Fibroblast of lung (primary cell): ENCODE measurements around the gene RAB5IF. TPM values are rescaled to one million over a fixed set of nuclear protein-coding genes. Genes with fewer than 3 reads are reported as not detected.

Experiments used
- DNase-seq, 2 donors: peaks; one replicate each; pipeline versions ENCODE4 v3.0.0 to v3.0.0-alpha.2; 2010; ENCODE audit warnings: low read depth in 2 of 2
- H2AFZ ChIP-seq: 2 replicates; pipeline ENCODE4 v1.5.1; 2012; ENCODE audit warnings: low read length, control low read depth, inconsistent platforms
- H3K27ac ChIP-seq: 2 replicates; pipeline ENCODE4 v1.5.1; 2011; ENCODE audit warnings: low read length, control low read depth; ENCODE audit not compliant: insufficient read depth
- H3K27me3 ChIP-seq: 2 replicates; pipeline ENCODE4 v1.5.1; 2011; ENCODE audit warnings: mild to moderate bottlenecking, low read length; ENCODE audit not compliant: control insufficient read depth, insufficient read depth
- H3K36me3 ChIP-seq: 2 replicates; pipeline ENCODE4 v1.5.1; 2011; ENCODE audit warnings: low read length; ENCODE audit not compliant: control insufficient read depth, insufficient read depth
- H3K4me1 ChIP-seq: 2 replicates; pipeline ENCODE4 v1.5.1; 2011; ENCODE audit warnings: low read length; ENCODE audit not compliant: control insufficient read depth, insufficient read depth; ENCODE audit errors: extremely low read depth
- H3K4me2 ChIP-seq: 2 replicates; pipeline ENCODE4 v1.5.1; 2011; ENCODE audit warnings: low read length, control low read depth; ENCODE audit not compliant: insufficient read depth; ENCODE audit errors: extremely low read depth
- H3K4me3 ChIP-seq, 4 experiments: fragments of 200-600 bp in 1 of 4; sonication (generic) in 1 of 4; replicated peaks in 1 of 4; 2 replicates each; pipeline ENCODE4 v1.5.1; 2011 to 2016; ENCODE audit warnings: low read length in 4 of 4, low read depth in 3 of 4, mild to moderate bottlenecking in 3 of 4, control low read depth in 2 of 4, inconsistent platforms in 1 of 4, mixed read lengths in 1 of 4; ENCODE audit not compliant: insufficient read depth in 1 of 4; ENCODE audit errors: control extremely low read depth in 1 of 4
- H3K79me2 ChIP-seq: 2 replicates; pipeline ENCODE4 v1.5.1; 2012; ENCODE audit warnings: mild to moderate bottlenecking, low read length, inconsistent platforms; ENCODE audit not compliant: control insufficient read depth, insufficient read depth
- H3K9ac ChIP-seq: 2 replicates; pipeline ENCODE4 v1.5.1; 2011; ENCODE audit warnings: mild to moderate bottlenecking, low read length, control low read depth; ENCODE audit not compliant: insufficient read depth
- H3K9me3 ChIP-seq: 2 replicates; pipeline ENCODE4 v1.5.1; 2012; ENCODE audit warnings: low read depth, low read length; ENCODE audit not compliant: control insufficient read depth, insufficient read depth
- H4K20me1 ChIP-seq: 2 replicates; pipeline ENCODE4 v1.5.1; 2011; ENCODE audit warnings: low read length; ENCODE audit not compliant: control insufficient read depth, insufficient read depth; ENCODE audit errors: extremely low read depth
- CTCF ChIP-seq, 2 donors: IDR thresholded peaks in 1 of 2; conservative IDR thresholded peaks in 1 of 2; 1 replicate in 1 of 2; 2 replicates in 1 of 2; pipeline ENCODE4 v1.5.1; 2011 to 2012; ENCODE audit warnings: low read length in 2 of 2, control low read depth in 1 of 2, inconsistent platforms in 1 of 2, low read depth in 1 of 2, mild to moderate bottlenecking in 1 of 2
- EZH2 ChIP-seq: IDR thresholded peaks from 2 replicates; pipeline ENCODE4 v1.5.1; 2012; ENCODE audit warnings: low read length, control low read depth, mild to moderate bottlenecking; ENCODE audit errors: missing control alignments
- polyA plus RNA-seq, 2 donors: library from polyadenylated mRNA; depleted of rRNA in 1 of 2; stranded (reverse) in 1 of 2; unstranded in 1 of 2; fragments of >200 nt; gene quantifications; 2 replicates each; pipeline ENCODE4 v1.2.1, GENCODE V29; 2011 to 2012; ENCODE audit warnings: missing spikeins in 1 of 2
- total RNA-seq: library from RNA; depleted of rRNA; stranded (reverse); fragments of >200 nt; gene quantifications from 2 replicates; pipeline ENCODE4 v1.2.1, GENCODE V29; 2014

The RAB5IF gene
- total and polyA plus RNA-seq, 2 donors (not counting 1 experiment from before 2014, with no cell fraction given): 58.0 to 104 TPM

DNA sequence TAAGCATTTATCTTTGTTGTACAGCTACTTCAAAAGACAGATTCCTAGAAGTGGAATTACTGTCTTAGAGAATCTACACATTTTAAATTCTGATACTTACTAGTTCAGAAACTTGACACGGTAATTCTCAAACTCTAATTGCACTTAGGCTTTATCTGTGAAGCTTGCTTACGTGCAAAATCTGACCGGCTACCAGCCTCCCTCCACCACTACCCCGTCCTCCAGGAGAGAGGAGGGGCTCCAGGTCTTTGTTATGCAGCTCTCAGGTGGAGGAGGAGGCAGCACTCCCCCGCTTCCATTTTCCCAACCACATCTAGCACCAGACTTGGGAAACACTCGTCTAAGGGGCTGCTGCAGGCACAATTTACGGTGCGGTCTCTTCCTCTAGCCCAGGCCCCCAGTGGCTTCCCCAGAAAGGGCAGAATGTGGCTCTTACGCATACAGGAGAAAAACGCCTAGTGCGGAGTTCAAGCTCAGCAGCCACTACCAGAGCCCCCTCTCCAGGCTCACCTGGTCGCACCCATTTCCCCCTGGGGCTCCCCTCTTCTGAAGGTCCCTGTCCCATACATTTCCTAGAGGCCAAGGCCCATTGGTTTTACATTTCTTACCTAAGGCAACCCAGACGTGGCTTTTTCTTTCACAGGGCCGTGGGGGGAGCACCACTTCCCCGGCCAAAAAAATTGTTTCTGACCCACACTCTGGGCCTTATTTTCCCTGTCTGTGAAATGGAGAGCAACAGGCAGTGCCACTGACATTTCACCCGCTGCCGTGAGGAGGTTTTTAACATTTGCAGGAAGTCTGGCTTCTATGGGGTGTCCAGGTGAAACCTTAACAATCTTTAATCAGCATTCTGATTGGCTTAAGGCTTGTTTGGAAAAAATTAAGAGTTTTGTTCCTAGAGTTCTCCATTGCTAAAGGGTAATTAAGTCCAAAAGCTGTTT, 33.7 kb upstream of the RAB5IF start:
- TF ChIP-seq CTCF (conservative IDR thresholded peaks at IDR 0.05 in 1 of 2, IDR thresholded peaks at IDR 0.05 in 1 of 2; ENCODE audit: low read depth in 1 of 2, low read length in 2 of 2) (no peak), EZH2 (no peak)
- H3K9ac ChIP-seq: no peak overlapping the region
- DNase-seq: no peak
- no peak overlapping the region for H2AFZ ChIP-seq
- H3K36me3 ChIP-seq: no peaks in the 10 kb centered on the region
- H4K20me1 ChIP-seq: no peaks in the 10 kb centered on the region
- H3K4me2 ChIP-seq: no peak overlapping the region
- peaks cover 8% of the 10 kb centered on the region for H3K4me1 ChIP-seq
- H3K27ac ChIP-seq: no peak overlapping the region
- H3K79me2 ChIP-seq: peaks cover 3% of the 10 kb centered on the region
- H3K9me3 ChIP-seq: no peaks in the 10 kb centered on the region
- H3K4me3 ChIP-seq: no peak overlapping the region
- H3K27me3 ChIP-seq: no peaks in the 10 kb centered on the region

GRCh38 chr20:36572701-36573102, 32.9 kb upstream of the RAB5IF start:
- Histone ChIP-seq H4K20me1 (no peaks in the 10 kb centered on the region), H3K4me2 (peak overlapping the region; percentile 68), H3K27ac (no peak overlapping the region), H3K27me3 (no peaks in the 10 kb centered on the region), H2AFZ (peak overlapping the region; percentile 69), H3K9ac (peak overlapping the region; percentile 33), H3K4me1 (peaks cover 8% of the 10 kb centered on the region), H3K36me3 (no peaks in the 10 kb centered on the region), H3K4me3 (peak overlapping the region in 3 of 4 experiments; percentile 8 to 44 (median 44)), H3K9me3 (no peaks in the 10 kb centered on the region), H3K79me2 (peaks cover 3% of the 10 kb centered on the region)
- peak; percentile 22 to 46 for DNase-seq
- TF ChIP-seq EZH2 (no peak), CTCF (conservative IDR thresholded peaks at IDR 0.05 in 1 of 2, IDR thresholded peaks at IDR 0.05 in 1 of 2; ENCODE audit: low read depth in 1 of 2, low read length in 2 of 2) (no peak)

DNA sequence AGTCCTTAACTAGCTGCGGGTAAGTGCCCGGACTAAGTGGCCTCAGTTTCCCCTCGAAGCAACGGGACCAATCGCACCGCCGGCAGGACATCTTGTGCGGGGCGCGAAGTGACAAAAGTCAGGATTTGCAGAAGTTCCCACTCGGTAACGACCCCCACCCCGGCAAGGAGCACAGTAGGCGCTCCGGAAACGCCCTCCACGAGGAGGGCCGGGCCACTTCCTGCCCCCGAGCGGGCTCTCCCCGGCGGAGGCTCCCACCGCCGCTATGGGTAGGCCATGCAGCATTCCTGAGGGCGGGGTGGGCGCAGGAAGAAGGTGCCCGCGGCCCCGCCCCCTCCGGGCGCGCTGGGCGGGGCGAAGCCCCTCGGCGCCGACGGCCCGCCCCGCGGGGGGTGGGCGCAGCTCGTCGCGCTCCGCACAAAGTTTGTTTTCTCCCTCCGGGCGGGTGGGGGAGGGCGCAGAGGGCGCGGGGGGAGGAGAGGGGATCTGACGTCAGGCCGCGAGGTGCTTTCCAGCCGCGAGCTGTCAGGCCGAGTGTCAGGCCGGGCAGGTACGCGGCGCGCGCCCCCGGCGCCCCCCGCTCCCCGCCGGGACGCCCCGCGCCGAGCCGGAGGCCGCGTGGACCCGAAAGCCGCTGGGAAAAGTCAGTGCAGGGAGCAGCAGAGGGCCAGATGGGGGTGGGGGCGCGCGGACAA, 32.3 kb upstream of the RAB5IF start, which contains the start of gene TGIF2:
TSS of gene TGIF2 (plus strand) at position 495 of the 695 bp plus-strand sequence. CDS start 5,178 bp downstream, outside the sequence.
- peak within 1 kb of the TSS; percentile 80 for H3K4me2 ChIP-seq
- H3K4me3 ChIP-seq: peak within 1 kb of the TSS; percentile 56 to 75 (median 65)
- DNase-seq: peak; percentile 73 to 85
- peak within 1 kb of the TSS; percentile 69 for H2AFZ ChIP-seq
- no peaks in the 10 kb centered on the region for H3K27me3 ChIP-seq
- H3K27ac ChIP-seq: peak within 1 kb of the TSS; percentile 46
- H3K9me3 ChIP-seq: no peaks in the 10 kb centered on the region
- peaks cover 3% of the 10 kb centered on the region for H3K79me2 ChIP-seq
- no peaks in the 10 kb centered on the region for H4K20me1 ChIP-seq
- H3K36me3 ChIP-seq: no peaks in the 10 kb centered on the region
- TF ChIP-seq EZH2 (no peak), CTCF (conservative IDR thresholded peaks at IDR 0.05 in 1 of 2, IDR thresholded peaks at IDR 0.05 in 1 of 2; ENCODE audit: low read depth in 1 of 2, low read length in 2 of 2) (no peak)
- peak within 1 kb of the TSS; percentile 68 for H3K9ac ChIP-seq
- H3K4me1 ChIP-seq: peaks cover 8% of the 10 kb centered on the region
